ENCODE data around the gene ABCG4.
"Not testable (repeated sequence)": the region's sequence is repeated elsewhere in the genome, so short reads cannot be mapped to it uniquely, and the experiment has no call there.

The ABCG4 gene

GRCh38 chr11:119185981-119186634 lies 37.3 kb downstream of the ABCG4 start:
- DNase-seq = no peak

GRCh38 chr11:119187123-119187892 lies 38.5 kb downstream of the ABCG4 start:
- no peak for DNase-seq

GRCh38 chr11:119188067-119188466 lies 39.2 kb downstream of the ABCG4 start:
- no peak for DNase-seq

- DNase-seq = no peak
These were observed 40.0 kb downstream of the ABCG4 start for GRCh38 chr11:119188887-119189286.

GRCh38 chr11:119189393-119189792 lies 40.5 kb downstream of the ABCG4 start:
- no peak for DNase-seq

GRCh38 chr11:119190531-119190930 lies 41.7 kb downstream of the ABCG4 start:
- DNase-seq = no peak

- not testable (repeated sequence) for DNase-seq
These were observed 42.4 kb downstream of the ABCG4 start for GRCh38 chr11:119191265-119191664.

GRCh38 chr11:119192111-119192510 lies 43.3 kb downstream of the ABCG4 start:
- no peak for DNase-seq

GRCh38 chr11:119193001-119193400 lies 44.1 kb downstream of the ABCG4 start:
- no peak for DNase-seq

- DNase-seq = no peak
These were observed 44.8 kb downstream of the ABCG4 start for GRCh38 chr11:119193626-119194025.

GRCh38 chr11:119194811-119195440 lies 46.1 kb downstream of the ABCG4 start:
- no peak for DNase-seq

GRCh38 chr11:119195680-119196079 lies 46.8 kb downstream of the ABCG4 start:
- no peak for DNase-seq

- peak; percentile 58 for DNase-seq
These were observed 48.1 kb downstream of the ABCG4 start for GRCh38 chr11:119196833-119197483.

- no peak for DNase-seq
These were observed 50.1 kb downstream of the ABCG4 start for GRCh38 chr11:119198925-119199324.

GRCh38 chr11:119201236-119201635 lies 52.4 kb downstream of the ABCG4 start:
- not testable (repeated sequence) for DNase-seq

- no peak for DNase-seq
These were observed 53.7 kb downstream of the ABCG4 start for GRCh38 chr11:119202554-119202953.

- DNase-seq = no peak
These were observed 55.2 kb downstream of the ABCG4 start for GRCh38 chr11:119204066-119204465.

- DNase-seq = no peak
These were observed 56.2 kb downstream of the ABCG4 start for GRCh38 chr11:119205080-119205479.

GRCh38 chr11:119205574-119206510 lies 57.0 kb downstream of the ABCG4 start, which contains the start of gene CBL:
TSS of gene CBL (plus strand) at chr11:119206339. CDS start at chr11:119206418, 79 bp downstream.
- DNase-seq = peak; percentile 98

- DNase-seq = peak; percentile 43
These were observed 57.9 kb downstream of the ABCG4 start for GRCh38 chr11:119206511-119207414.

- DNase-seq = no peak
These were observed 58.6 kb downstream of the ABCG4 start for GRCh38 chr11:119207415-119207960.

Data from activated CD8-positive, alpha-beta memory T cell treated with anti-CD3 and anti-CD28 coated beads, Interleukin-2, amount 50 U/mL, for 4 hours (primary cell).